ENCODE data around the gene FN1. TPM values are rescaled to one million over a fixed set of nuclear protein-coding genes. Genes with fewer than 3 reads are reported as not detected.

FN1 gene
- total RNA-seq, 1 donor from 2014 or later, result 3,252 TPM

DNA sequence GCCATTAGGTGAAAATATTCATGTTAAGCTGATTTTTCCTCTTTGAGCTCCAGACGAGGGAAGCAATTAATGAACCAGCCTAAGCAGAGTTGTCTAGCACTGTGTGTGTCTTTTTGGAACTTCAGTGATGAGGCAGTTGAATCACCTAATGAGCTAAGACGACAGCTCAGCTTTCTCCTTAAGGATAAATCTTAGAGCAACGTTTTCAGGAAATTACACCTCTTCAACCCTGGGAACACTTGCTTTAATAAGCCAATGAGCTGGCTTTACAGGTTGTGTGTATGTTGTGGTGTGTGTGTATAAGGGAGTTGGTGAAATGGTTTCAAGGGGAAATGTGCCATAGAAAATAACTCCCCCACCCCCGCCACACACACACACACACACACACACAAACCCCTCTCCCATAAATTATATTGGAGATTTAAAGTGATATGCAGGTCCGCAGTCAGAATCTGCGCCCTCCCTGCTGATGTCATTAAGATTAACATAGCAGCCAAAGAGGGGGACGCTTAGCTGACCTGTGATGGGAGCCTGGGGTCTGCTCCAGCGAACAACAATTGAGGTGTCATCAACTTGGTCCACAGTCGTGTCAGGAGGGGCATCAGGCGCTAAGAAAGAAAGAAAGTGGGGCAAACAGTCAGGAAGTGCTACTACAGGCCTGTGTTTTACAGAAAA lies 28.1 kb downstream of the FN1 start:
- no peak for DNase-seq (ENCODE audit: low spot score)

DNA sequence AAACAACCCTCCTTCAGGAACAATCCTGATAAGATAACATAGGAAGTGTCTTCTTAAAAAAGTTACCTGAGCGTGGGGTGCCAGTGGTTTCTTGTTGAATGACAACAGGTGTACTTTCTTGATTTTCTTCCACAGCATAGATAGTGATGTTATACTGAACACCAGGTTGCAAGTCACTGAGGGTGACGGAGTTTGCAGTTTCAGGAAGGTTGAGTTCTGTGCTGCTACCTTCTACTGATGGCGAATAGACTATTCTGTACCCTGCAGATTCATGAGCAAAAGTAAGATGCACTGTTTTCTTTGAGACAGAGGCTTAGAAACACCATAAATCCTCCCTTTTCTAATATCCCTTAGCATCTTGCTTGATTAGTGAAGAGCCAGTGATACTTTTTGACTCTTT lies 28.8 kb downstream of the FN1 start:
- DNase-seq (ENCODE audit: low spot score), result no peak

DNA sequence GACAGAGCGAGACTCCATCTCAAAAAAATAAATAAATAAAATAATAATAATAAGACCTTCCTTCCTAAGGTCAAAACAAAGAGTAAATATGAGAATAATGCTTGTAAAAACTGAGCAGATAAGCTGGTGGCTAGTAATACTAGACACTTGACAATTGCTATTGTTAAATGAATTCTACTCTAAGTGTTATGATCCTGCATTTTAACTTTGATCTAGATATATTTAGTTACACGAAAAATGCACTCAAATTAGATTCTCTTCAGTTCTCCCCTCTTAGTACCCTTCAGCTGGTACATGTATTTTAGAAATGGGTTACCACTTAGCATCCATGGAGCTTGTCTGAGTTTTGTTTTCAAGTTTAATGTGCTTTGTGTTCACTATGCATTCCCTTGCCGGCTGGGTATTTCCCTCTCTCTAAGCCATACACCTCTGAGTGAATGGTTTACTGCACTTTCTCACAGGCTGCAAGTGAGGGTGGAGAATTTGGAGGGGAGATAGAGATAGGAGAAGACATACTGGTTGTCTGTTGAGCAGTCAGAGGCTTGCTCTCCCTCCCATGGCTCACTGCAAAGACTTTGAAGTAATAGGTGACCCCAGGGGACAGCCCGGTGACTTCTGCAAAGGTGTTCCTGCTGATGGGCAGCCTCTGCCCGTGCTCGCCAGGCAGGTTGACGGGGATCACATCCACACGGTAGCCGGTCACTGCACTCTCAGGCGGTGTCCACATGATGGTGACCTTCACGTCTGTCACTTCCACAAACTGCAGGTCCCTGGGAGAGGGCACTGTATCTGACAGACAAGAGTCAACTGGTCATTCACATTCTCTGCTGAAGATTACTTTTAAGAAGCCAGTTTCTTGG lies 29.9 kb downstream of the FN1 start:
- no peak for DNase-seq (ENCODE audit: low spot score)

DNA sequence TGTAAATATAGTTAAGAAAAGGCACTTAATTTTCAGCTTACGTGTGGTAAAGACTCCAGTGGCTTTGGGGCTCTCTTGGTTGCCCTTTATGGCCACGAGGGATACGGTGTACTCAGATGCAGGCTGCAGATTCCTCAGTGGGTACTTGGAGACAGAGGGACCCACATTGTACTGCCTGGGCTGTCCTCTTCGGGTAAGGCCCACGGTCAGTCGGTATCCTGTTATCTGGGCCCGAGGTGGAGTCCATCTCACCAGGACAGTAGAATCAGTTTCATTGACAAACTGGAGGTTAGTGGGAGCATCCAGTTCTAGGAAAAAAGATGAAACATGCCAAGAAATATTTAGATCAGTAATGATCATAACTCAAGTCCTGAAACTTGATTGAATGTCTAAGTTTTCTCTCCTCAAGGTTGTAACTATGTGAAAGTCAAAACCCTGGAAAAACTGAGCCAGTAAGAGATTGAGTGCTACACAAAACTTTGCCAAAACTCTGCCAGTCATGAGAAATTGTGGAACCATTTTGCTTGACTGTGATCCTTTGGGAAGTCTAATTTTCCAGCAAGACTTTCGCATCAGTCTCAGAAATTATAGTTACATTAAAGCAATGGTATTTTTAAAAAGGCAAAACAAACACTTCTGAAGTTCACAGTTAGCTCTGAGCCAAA lies 31.4 kb downstream of the FN1 start:
- no peak for DNase-seq (ENCODE audit: low spot score)

DNA sequence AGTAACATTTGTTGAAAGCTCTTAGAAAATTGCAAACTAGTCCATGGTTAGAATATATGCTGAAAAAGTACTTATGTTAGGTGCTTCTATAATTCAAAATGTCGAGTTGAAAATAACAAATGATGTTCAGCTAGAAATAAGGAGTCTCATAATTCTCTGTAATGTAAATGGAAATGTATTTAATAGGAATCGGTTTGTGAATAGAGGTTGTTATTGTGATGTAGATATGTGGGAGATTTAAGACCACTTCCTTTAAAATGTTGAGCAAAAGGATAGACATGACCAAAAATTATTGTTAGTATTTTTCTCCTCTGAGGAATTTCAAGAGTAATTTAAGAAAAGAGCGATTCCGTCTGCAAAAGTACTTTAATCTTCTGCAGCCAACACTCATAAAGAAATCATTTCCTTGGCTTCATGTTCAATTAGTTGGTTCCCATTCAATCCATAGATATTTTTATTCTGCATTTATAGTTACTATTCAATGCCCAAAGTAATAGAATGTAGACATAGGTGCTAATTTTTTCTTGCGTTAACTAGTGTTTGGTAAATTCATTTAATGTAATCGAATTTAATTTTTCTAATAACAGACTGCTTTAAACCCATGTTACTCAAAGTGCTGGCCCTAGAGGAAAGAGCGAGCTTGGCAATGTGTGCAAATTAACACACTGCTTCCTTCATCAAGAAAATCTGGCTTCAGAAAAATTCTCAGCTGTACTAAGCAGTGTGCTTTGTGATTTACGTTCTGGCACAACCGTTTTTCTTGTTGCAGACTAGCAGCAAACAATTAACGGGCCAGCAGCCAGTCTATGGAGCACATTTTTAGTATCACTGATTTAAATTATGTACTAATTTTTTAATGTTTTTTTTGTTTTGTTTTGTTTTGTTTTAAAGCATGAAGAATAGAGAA lies 32.2 kb downstream of the FN1 start:
- DNase-seq (ENCODE audit: low spot score), result no peak

DNA sequence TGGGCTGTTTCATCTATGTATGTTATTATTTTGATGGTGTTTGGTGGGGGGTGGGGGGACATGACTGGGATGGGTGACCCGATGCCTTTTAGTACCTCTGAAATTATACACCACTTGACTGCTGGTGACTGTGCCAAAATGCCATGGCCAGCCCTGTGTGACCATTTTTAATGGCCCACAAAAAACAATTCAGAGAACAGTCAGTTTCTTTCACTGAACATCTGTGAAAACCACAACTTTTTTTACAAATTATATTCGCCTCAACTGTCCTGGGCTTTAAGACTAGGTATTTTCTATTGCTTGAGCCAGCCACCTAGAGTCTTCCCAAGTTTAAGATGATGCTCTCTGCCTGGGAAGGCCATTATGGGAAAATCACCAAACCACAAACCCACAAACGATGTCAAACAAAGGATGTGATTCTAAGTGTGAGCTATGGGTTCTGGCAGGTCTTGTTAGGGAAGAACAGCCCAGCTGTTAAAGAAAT lies 33.9 kb downstream of the FN1 start:
- DNase-seq (ENCODE audit: low spot score), result no peak

DNA sequence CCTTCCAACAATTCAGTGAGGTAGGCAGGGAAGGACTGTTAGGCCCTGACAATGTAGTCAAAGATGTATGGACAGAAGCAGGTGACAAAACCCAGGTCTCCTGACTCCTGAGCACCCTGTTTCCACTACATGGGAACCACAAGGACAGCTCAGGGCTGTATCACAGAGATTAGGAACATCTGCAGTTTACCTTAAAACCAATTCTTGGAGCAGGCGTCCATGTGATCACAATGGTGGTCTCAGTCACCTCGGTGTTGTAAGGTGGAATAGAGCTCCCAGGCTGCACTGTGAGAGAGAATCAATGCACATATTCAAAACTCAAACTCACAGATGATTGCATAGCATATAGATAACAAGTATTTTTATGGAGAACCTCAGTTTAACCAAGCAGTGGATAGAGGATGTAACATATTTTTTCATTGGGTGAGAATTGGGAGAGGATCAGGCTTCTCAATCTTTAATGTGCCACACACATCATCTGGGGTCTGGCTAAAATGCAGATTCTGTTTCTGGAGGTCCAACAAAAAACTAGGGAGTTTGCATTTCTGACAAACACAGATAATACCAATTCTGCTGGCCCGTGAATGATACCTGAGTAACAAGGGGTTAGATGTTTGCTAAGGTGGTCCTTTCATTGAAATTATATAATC lies 36.7 kb downstream of the FN1 start:
- no peak for DNase-seq (ENCODE audit: low spot score)

DNA sequence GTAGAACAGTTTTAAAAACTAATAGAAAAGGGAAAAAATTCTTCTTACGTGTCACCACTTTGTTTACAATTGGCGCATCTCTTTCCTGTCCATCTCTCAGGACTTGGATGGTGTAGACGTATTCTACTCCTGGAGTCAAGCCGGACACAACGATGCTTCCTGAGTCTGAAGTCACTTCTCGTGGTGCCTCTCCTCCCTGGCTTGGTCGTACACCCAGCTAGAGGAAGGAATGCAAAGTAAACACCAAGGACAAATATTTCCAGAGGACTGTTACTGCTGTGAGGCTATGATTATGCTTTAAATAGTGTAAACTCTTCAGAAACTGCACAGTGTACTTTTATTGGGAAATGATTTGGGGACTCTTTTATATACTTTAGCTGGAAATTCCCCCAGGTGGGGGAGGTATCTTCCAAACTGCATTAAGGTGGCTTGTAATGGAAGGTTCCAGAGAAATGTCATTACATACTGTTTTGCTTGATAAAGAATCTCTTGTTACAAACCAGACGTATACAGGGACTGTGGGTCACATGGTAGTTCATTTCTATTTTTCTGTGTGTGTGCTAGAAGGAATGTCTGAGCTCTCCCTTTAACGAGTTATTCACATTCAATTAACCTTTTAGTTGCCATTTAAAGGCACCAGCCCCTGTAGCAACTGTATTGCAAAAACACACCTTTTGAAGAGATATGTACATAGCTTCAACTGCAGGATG lies 38.1 kb downstream of the FN1 start:
- DNase-seq (ENCODE audit: low spot score), result no peak

DNA sequence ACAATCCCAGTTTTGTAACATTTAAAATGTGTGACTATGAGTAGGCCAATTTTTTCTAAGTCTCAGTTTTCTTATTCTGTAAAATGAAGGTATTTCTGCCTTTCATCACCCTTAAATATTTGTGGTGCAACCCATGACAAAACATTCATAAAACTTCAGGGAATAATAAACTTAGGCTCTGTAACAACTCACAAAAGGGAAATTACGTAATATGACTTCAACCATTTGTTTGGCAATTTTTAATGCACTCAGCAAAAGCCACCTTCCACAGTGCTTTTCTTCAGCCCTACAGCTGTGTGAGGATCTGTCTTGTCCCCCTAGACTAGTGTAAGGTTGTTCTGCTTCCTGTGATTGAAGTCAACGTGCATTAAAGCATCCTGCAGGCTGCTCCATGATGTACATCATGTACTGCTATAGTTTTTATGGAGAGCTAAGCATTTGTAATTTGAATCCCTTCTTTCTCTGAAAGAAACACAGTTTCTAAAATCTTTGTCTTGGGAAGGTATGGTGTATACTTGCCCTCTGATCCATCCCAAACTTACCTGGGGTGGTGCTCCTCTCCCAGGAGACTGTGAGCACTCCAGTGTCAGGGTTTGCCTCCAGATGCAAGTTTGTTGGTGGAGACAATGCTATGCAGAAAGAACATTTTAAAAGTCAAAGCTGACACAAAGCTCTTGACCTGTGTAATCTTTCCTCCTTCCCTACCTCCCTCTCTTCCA lies 39.1 kb downstream of the FN1 start:
- DNase-seq (ENCODE audit: low spot score), result peak; percentile 10

DNA sequence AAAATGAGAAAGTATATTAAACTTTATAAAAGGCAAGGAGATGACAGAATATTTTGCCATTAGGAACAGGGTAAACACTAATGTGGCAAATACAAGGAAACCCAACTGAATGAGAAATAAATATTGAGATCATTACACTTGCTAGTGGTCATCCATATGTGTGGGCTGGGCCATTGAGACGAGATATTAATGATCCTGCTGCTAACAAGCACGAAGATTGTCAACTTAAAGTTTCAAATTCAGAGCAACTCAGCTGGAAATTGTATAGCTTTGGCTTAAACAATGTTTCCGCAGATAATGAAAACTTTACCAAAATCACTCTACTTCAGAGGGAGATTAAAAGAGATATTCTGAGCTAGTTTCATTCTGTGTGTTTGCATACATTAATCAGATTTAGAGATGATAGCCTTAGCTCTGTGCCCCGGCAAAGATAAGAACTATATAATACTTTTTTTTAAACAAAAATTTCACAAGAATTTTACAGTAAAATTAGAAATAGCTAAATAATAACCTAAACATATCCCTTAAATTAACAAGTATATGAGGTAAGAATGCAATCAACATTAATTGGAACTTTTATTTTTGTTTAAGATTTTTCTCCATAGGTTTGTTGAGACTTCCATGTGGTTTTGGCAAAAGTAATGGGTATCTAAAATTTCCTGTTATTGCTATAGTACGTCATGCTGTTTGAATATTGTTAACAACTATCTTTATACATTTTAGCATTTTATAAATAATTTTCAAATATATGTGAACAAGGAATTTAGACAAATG lies 40.0 kb downstream of the FN1 start:
- DNase-seq (ENCODE audit: low spot score), result no peak

DNA sequence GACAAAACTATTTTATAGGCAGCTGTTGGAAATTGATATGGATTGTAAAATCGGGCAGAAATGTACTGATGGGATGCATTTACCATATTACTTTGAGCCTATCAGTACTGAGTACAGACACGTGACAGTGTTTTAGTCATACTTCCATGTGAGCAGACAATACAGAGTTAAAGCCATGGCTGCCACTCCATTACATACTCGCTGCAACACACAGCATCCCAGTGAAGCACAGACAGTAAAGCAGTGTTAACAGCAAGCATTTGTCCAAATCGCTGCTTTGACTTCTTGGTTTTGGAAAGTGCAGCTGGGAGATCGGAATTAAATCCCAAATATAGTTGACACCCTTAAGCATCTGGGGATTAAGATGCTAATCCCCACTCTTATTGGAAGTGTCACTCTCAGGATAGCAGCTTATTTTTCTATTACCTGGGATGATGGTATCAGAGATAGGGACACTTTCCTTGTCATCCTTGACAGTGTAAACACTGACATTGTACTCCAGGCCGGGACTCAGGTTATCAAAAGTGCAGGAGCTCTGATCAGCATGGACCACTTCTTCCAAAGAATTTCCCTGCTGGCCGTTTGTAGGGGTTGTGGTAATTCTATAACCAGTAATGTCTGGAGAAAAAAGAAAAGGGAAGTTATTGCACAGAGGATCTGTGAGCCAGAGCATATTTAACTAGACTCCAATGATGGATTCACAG lies 41.6 kb downstream of the FN1 start:
- DNase-seq (ENCODE audit: low spot score), result no peak

DNA sequence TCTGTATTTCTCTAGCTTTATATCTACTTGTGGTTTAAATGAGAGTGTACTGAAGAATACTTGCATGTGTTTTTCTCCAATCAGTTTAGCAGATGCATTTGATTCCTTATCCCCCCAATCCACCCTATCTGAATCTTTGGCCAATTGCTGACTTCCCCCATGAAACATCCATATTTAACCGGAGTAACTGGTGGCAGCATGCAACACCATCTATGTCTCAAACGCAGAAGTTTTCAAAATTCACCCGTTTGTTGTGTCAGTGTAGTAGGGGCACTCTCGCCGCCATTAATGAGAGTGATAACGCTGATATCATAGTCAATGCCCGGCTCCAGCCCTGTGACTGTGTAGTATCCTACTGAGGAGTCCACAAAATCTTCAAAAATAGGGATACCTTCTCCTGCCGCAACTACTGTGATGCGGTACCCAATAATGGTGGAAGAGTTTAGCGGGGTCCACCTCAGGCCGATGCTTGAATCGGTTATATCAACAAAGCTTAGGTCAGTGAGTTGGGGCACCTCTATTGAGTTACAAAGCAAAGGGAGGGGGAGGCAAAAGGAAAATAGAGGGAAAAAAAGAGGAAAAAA lies 43.1 kb downstream of the FN1 start:
- no peak for DNase-seq (ENCODE audit: low spot score)

DNA sequence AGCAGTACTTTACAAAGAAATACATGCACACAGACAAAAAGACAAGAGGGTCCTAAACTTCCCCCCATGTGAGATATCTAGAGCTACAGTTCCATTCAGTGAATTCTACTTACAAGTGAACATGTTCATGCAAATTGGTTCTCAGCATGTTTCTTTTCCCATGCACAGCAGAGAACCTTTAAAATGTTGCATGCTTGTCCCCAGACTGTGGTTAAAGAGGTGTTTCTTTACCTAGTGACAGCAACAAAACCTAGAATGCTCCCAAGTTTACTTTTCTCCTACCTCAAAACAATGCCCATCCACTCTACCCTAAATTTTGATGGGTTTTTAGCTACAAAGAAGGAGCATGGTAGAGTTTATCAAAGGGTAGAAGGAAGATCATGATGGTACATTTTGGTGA lies 43.7 kb downstream of the FN1 start:
- DNase-seq (ENCODE audit: low spot score), result no peak

DNA sequence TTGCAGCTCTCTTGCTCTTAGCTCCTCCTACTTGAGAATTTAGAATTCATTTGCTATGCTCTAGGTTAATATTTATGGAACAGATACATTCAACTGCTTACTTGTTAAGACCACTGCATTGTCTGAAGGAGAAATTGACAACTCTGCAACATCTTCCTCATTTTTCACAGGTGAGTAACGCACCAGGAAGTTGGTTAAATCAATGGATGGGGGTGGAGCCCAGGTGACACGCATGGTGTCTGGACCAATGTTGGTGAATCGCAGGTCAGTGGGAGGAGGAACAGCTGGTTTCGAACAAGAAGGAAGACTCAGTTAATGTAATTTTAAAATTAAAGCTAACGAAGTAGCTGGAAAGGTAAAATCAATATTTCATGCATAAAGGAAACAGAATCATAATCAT lies 44.3 kb downstream of the FN1 start:
- DNase-seq (ENCODE audit: low spot score), result no peak

DNA sequence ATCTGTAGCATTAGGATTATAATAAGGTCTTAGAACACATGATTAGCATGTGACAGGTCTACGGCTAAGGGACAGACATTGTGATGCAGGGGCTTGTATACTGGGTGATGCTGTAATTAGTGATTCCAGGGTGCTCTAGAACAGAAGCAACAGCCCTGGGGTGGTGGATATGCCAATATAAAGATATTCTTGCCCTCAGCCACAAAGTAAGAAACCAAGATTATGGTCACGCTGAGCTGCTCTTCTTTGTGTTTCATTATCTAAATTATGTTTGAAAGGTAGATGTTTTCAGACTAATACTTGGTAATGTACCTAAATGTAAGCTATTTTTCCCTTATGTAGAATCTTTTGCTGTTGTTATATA lies 45.3 kb downstream of the FN1 start:
- no peak for DNase-seq (ENCODE audit: low spot score)

DNA sequence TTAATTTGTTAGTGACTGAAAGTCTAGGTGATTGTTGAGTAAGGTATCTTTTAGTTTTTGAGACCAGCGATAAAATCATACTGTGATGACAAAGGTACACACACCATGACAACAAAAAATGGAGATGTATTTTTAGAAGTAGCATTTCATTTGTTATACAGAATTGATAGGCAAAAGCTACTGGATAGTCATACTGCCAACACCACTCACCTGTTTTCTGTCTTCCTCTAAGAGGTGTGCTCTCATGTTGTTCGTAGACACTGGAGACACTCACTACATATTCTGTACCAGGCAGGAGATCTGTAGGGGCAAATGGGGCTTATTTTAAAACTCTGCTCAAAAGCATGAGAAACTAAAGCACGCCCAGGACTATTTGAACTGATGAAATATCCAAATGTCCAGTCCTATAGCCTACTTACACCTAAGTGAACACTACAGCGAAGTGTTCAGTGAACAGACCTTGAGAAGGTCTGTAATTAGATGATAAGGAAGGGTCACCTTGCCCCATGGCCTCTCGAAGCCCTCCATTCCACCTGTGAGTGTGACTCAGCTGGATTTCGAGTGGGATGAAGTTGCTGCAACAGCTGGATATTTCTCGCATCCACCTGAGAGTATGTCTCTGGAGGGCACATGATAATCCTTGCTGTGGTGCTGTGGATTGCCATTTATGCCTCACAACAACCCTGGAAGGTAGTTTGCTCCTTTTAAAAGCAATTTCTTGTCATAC lies 47.7 kb downstream of the FN1 start:
- no peak for DNase-seq (ENCODE audit: low spot score)

DNA sequence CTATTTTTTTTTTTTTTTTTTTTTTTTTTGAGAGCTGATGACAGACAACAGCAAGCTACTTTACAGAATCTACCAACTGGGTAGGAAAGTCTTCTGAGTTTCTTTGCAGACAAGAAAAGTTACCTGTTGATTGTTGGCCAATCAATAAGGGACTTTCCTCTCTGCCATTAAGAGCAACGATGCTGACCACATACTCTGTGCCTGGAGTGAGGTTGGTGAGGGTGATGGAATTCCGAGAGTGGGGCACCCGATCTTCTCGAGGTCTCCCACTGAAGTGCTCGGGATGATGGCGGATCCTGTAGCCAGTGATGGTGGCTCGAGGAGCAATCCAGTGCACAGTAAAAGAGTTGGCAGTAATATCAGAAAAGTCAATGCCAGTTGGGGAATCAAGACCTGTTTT lies 49.3 kb downstream of the FN1 start:
- no peak for DNase-seq (ENCODE audit: low spot score)
